22Rv1 (cell line): ENCODE data around the gene LHX8.

Experiments used
- H3K27ac ChIP-seq: fragments of 450-650 bp; 2 replicates; pipeline ENCODE4 v1.5.1; 2017
- ZFX ChIP-seq: fragments of 450-650 bp; IDR thresholded peaks from 2 replicates; pipeline ENCODE4 v1.6.1; 2017; ENCODE audit warnings: antibody characterized with exemption, borderline replicate concordance
- TF ChIP-seq, protein P1 (sequence below): fragments of 450-650 bp; IDR thresholded peaks from 2 replicates; pipeline ENCODE4 v1.5.1; 2017; ENCODE audit warnings: mild to moderate bottlenecking

LHX8 gene

DNA sequence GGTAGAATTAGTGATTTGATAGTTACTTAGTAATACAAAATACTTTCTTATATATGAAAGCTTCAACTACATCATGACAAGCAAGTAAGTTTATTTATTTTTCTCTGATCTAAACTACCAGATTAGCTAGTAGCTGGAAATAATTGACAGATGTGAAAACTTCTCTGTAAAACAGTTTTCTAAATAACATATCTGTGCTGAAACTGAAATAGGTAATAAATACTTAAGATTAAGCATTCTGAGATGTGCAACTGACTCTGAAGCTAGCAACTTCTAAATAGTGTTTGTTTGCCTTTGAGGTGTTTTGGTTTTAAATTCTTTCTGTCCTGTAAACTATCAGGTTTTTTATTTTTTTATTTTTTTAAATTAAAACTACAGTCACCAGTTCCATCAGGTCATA is 18.5 kb upstream of the LHX8 start:
- no peak overlapping the region for H3K27ac ChIP-seq
- TF ChIP-seq, protein P1, sequence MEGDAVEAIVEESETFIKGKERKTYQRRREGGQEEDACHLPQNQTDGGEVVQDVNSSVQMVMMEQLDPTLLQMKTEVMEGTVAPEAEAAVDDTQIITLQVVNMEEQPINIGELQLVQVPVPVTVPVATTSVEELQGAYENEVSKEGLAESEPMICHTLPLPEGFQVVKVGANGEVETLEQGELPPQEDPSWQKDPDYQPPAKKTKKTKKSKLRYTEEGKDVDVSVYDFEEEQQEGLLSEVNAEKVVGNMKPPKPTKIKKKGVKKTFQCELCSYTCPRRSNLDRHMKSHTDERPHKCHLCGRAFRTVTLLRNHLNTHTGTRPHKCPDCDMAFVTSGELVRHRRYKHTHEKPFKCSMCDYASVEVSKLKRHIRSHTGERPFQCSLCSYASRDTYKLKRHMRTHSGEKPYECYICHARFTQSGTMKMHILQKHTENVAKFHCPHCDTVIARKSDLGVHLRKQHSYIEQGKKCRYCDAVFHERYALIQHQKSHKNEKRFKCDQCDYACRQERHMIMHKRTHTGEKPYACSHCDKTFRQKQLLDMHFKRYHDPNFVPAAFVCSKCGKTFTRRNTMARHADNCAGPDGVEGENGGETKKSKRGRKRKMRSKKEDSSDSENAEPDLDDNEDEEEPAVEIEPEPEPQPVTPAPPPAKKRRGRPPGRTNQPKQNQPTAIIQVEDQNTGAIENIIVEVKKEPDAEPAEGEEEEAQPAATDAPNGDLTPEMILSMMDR = no peak
- TF ChIP-seq ZFX = no peak

DNA sequence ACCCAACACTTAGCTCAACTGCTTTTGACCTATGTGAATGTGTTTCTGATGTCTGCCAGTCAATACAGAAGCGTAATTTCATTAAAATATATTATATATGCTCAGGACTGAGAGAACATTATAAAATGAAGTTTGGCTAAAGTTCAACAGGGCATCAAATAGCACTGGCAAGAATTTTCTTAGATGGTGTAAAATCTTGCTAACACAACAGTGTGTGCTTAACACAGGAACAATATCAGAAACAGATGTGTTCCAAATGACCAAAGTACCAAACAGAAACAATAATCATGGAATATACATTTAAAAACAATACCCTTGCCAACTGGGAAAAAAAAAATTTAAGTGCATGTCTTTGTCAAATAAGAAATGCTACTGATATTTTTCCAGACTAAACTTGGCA is 10.4 kb upstream of the LHX8 start:
- TF ChIP-seq, protein P1 = no peak
- TF ChIP-seq ZFX = no peak
- H3K27ac ChIP-seq = no peak overlapping the region

- no peak overlapping the region for H3K27ac ChIP-seq
- TF ChIP-seq, protein P1 = no peak
- TF ChIP-seq ZFX = no peak
Observed at GRCh38 chr1:75124510-75124909, 9.7 kb upstream of the LHX8 start.

DNA sequence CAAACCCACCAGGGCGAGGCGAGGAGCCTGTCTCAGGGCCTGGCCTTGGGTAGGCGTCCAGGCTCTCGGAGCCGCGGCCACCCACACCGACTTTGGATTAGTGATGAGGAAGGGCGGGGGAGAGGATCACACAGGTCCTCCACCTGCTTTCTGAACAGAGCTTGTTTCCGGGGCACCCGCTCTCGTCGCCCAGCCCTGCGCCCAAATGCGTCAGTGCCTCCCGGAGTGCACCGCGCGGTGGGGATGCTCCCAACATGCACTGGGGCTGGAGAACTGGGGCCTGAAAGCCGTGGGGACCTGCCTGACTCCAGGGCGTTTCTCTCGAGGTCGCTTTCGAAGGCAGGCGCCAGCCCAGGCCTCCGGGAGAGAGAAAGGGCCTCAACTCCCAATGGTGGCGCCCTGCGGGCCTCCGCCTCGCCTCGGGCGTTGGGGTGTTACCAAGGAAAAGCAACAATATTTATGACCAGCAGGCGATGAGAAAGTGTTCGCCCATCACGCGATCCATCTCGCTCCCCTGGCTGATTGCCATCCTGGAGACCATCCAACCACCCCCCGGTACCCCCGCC is 8.9 kb upstream of the LHX8 start:
- no peak overlapping the region for H3K27ac ChIP-seq
- TF ChIP-seq, protein P1 = no peak
- TF ChIP-seq ZFX = no peak

DNA sequence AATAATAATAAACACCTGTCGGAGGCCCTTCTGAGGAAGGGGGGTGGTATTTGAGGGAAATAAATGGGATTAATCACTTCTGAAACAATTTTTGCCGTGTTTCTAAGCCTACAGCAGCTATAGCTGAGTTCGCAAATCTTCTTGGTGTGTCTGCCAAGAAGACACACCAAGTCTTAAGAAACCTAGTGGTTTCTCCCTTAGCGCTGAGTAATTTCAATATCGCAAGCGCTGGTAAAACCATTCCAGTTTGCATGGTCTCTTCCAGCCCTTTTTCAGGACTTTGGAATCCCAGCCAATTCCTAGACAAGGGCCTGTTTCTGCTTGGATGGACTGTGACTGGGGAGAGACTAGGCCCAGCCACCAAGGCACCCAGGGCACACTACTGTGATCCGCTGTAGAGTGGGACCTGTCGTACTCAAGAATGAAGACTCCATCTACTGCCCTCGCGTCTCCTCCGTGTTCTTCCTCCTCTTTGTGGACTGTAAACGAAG is 7.5 kb upstream of the LHX8 start:
- TF ChIP-seq, protein P1 = no peak
- no peak for TF ChIP-seq ZFX
- H3K27ac ChIP-seq = no peak overlapping the region

DNA sequence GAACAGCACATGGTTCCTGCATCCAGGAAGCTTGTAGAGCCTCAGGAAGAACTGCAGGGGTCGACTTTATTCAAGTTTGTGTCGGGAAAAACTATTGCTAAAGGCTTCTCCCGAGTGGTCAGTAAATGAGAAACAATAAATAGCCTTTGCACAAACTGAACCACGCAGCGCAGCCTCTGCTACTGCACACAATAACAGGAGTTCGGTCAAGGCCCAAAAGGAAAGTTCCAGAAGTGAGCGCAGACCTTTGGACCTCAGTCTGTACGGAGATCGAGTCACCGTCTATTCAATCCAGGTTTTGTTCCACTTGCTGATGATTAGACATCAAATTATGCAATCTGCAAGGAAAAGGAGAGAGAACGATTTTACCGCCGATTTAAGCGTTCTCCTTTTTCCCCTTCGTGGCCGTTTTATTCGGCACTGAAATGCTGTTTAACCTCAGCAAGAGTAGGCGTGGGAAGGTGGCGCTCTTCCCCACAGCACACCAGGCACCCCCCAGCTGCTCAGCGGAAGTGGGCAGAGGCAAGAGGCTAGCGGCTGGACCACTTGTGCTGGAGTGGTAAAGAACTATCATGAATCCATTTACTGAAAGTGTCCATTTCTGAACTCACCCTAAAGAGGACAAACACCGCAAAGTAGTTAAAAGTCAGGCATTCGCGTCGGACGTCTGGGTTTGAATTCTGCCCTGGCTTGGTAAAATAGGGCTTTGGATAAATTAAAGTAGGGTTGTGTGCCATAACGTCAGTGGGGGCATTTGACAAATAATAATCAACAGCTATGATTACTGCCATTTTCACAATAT is 6.1 kb upstream of the LHX8 start:
- TF ChIP-seq, protein P1 = no peak
- no peak for TF ChIP-seq ZFX
- H3K27ac ChIP-seq = no peak overlapping the region

- TF ChIP-seq, protein P1 = no peak
- no peak for TF ChIP-seq ZFX
- no peak overlapping the region for H3K27ac ChIP-seq
Observed at GRCh38 chr1:75129660-75129982, 4.6 kb upstream of the LHX8 start.
